ENCODE measurements around the gene ATP1B3.
"Not testable (repeated sequence)": the region's sequence is repeated elsewhere in the genome, so short reads cannot be mapped to it uniquely, and the experiment has no call there.

ATP1B3 gene

GRCh38 chr3:141905129-141905528, 28.7 kb downstream of the ATP1B3 start:
- DNase-seq (ENCODE audit: low spot score), result no peak

- no peak for DNase-seq (ENCODE audit: low spot score)
Observed at GRCh38 chr3:141909408-141909807, 33.0 kb downstream of the ATP1B3 start.

GRCh38 chr3:141909986-141910385, 33.5 kb downstream of the ATP1B3 start:
- DNase-seq (ENCODE audit: low spot score), result not testable (repeated sequence)

GRCh38 chr3:141913150-141913811, 36.8 kb downstream of the ATP1B3 start:
- peak; percentile 71 for DNase-seq (ENCODE audit: low spot score)

- DNase-seq (ENCODE audit: low spot score), result peak; percentile 78
Observed at GRCh38 chr3:141914311-141914710, 37.9 kb downstream of the ATP1B3 start.

- peak; percentile 95 for DNase-seq (ENCODE audit: low spot score)
Observed at GRCh38 chr3:141915016-141915415, 38.6 kb downstream of the ATP1B3 start.

GRCh38 chr3:141915766-141916165, 39.3 kb downstream of the ATP1B3 start:
- no peak for DNase-seq (ENCODE audit: low spot score)

- no peak for DNase-seq (ENCODE audit: low spot score)
Observed at GRCh38 chr3:141920701-141921100, 44.3 kb downstream of the ATP1B3 start.

GRCh38 chr3:141921316-141921715, 44.9 kb downstream of the ATP1B3 start:
- DNase-seq (ENCODE audit: low spot score), result no peak

GRCh38 chr3:141925677-141926076, 49.2 kb downstream of the ATP1B3 start:
- DNase-seq (ENCODE audit: low spot score), result not testable (repeated sequence)

- no peak for DNase-seq (ENCODE audit: low spot score)
Observed at GRCh38 chr3:141926929-141927328, 50.5 kb downstream of the ATP1B3 start.

- no peak for DNase-seq (ENCODE audit: low spot score)
Observed at GRCh38 chr3:141928631-141929270, 52.3 kb downstream of the ATP1B3 start.

GRCh38 chr3:141929341-141929995, 53.0 kb downstream of the ATP1B3 start:
- DNase-seq (ENCODE audit: low spot score), result no peak

- no peak for DNase-seq (ENCODE audit: low spot score)
Observed at GRCh38 chr3:141930801-141931200, 54.4 kb downstream of the ATP1B3 start.

GRCh38 chr3:141933421-141934300, 57.2 kb downstream of the ATP1B3 start:
- no peak for DNase-seq (ENCODE audit: low spot score)

- no peak for DNase-seq (ENCODE audit: low spot score)
Observed at GRCh38 chr3:141934354-141934753, 57.9 kb downstream of the ATP1B3 start.

GRCh38 chr3:141938011-141938500, 61.6 kb downstream of the ATP1B3 start:
- DNase-seq (ENCODE audit: low spot score), result no peak

GRCh38 chr3:141939759-141940158, 63.3 kb downstream of the ATP1B3 start:
- no peak for DNase-seq (ENCODE audit: low spot score)

GRCh38 chr3:141940194-141940776, 63.8 kb downstream of the ATP1B3 start:
- peak; percentile 78 for DNase-seq (ENCODE audit: low spot score)

GRCh38 chr3:141941093-141941492, 64.7 kb downstream of the ATP1B3 start:
- DNase-seq (ENCODE audit: low spot score), result no peak

GRCh38 chr3:141942006-141942405, 65.6 kb downstream of the ATP1B3 start:
- DNase-seq (ENCODE audit: low spot score), result no peak

Measured in COLO829 (cell line).